BLaER1 (cell line): ENCODE measurements around the gene BID.

ENCODE experiments used
- H3K27ac ChIP-seq: shearing (Covaris generic); formaldehyde crosslinking; 2 replicates; pipeline ENCODE4 v1.8.1; 2022
- H3K27me3 ChIP-seq: shearing (Covaris generic); formaldehyde crosslinking; 2 replicates; pipeline ENCODE4 v1.8.1; 2022
- H3K36me3 ChIP-seq: shearing (Covaris generic); formaldehyde crosslinking; 2 replicates; pipeline ENCODE4 v1.8.1; 2022
- H3K4me1 ChIP-seq: shearing (Covaris generic); formaldehyde crosslinking; 2 replicates; pipeline ENCODE4 v1.8.1; 2022
- H3K4me2 ChIP-seq: shearing (Covaris generic); formaldehyde crosslinking; 2 replicates; pipeline ENCODE4 v1.8.1; 2022
- H3K4me3 ChIP-seq: shearing (Covaris generic); formaldehyde crosslinking; 2 replicates; pipeline ENCODE4 v1.8.1; 2022
- H3K9ac ChIP-seq: shearing (Covaris generic); formaldehyde crosslinking; 2 replicates; pipeline ENCODE4 v1.8.1; 2022
- H3K9me3 ChIP-seq: shearing (Covaris generic); formaldehyde crosslinking; 2 replicates; pipeline ENCODE4 v1.8.1; 2022
- H4K20me1 ChIP-seq: shearing (Covaris generic); formaldehyde crosslinking; 2 replicates; pipeline ENCODE4 v1.8.1; 2022
- Cebpa-rat ChIP-seq: shearing (Covaris generic); IDR thresholded peaks from 2 replicates; pipeline ENCODE4 v1.8.1; 2022

The BID gene

GRCh38 chr22:17761138-17761488 is 13.2 kb downstream of the BID start:
- Histone ChIP-seq H3K27me3 (no peaks in the 10 kb centered on the region), H3K4me3 (no peak overlapping the region), H3K4me1 (peaks cover 39% of the 10 kb centered on the region), H3K9me3 (no peaks in the 10 kb centered on the region), H3K4me2 (no peak overlapping the region), H3K27ac (no peak overlapping the region), H4K20me1 (peaks cover 95% of the 10 kb centered on the region), H3K36me3 (peaks cover 25% of the 10 kb centered on the region), H3K9ac (no peak overlapping the region)
- TF ChIP-seq Cebpa-rat: no peak

- TF ChIP-seq Cebpa-rat: no peak
- peaks cover 55% of the 10 kb centered on the region for H3K36me3 ChIP-seq
Measured at GRCh38 chr22:17754233-17754925, 19.9 kb downstream of the BID start.

GRCh38 chr22:17753401-17753989 is 20.8 kb downstream of the BID start:
- TF ChIP-seq Cebpa-rat: no peak

More at GRCh38 chr22:17754233-17754925, 19.9 kb downstream of the BID start:
- no peak overlapping the region for H3K4me2 ChIP-seq
- no peak overlapping the region for H3K9ac ChIP-seq
- no peak overlapping the region for H3K4me3 ChIP-seq
- H3K27me3 ChIP-seq: no peaks in the 10 kb centered on the region
- no peaks in the 10 kb centered on the region for H3K9me3 ChIP-seq
- H4K20me1 ChIP-seq: peaks cover 91% of the 10 kb centered on the region
- H3K4me1 ChIP-seq: peaks cover 13% of the 10 kb centered on the region
- no peak overlapping the region for H3K27ac ChIP-seq

GRCh38 chr22:17751596-17751995 is 22.7 kb downstream of the BID start:
- Histone ChIP-seq H3K4me2 (no peak overlapping the region), H3K9ac (no peak overlapping the region), H3K9me3 (no peaks in the 10 kb centered on the region), H4K20me1 (peaks cover 85% of the 10 kb centered on the region), H3K4me1 (peaks cover 19% of the 10 kb centered on the region), H3K27me3 (no peaks in the 10 kb centered on the region), H3K36me3 (peaks cover 63% of the 10 kb centered on the region), H3K27ac (0 out of 2 replicates have a peak overlapping the region, but pooled peaks have one; percentile 7), H3K4me3 (no peak overlapping the region)
- TF ChIP-seq Cebpa-rat: no peak

More at GRCh38 chr22:17753401-17753989, 20.8 kb downstream of the BID start:
- peak overlapping the region; percentile 41; the same call in 1 of the 2 replicates for H3K27ac ChIP-seq
- H3K4me3 ChIP-seq: no peak overlapping the region
- peak overlapping the region; percentile 24; the same call in 1 of the 2 replicates for H3K4me2 ChIP-seq
- H3K36me3 ChIP-seq: peaks cover 60% of the 10 kb centered on the region
- H3K9ac ChIP-seq: 0 out of 2 replicates have a peak overlapping the region, but pooled peaks have one; percentile 15
- H3K27me3 ChIP-seq: no peaks in the 10 kb centered on the region
- H4K20me1 ChIP-seq: peaks cover 91% of the 10 kb centered on the region
- H3K4me1 ChIP-seq: peaks cover 13% of the 10 kb centered on the region
- no peaks in the 10 kb centered on the region for H3K9me3 ChIP-seq

- H3K4me2 ChIP-seq: no peak overlapping the region
- peaks cover 86% of the 10 kb centered on the region for H4K20me1 ChIP-seq
- no peaks in the 10 kb centered on the region for H3K27me3 ChIP-seq
- H3K4me1 ChIP-seq: peaks cover 37% of the 10 kb centered on the region
- no peak overlapping the region for H3K9ac ChIP-seq
- H3K36me3 ChIP-seq: peaks cover 53% of the 10 kb centered on the region
- no peak for TF ChIP-seq Cebpa-rat
- H3K27ac ChIP-seq: no peak overlapping the region
- no peak overlapping the region for H3K4me3 ChIP-seq
- no peaks in the 10 kb centered on the region for H3K9me3 ChIP-seq
Measured at GRCh38 chr22:17749605-17750395, 24.5 kb downstream of the BID start.

- no peaks in the 10 kb centered on the region for H3K9me3 ChIP-seq
- no peaks in the 10 kb centered on the region for H3K27me3 ChIP-seq
- H3K27ac ChIP-seq: no peak overlapping the region
- no peak overlapping the region for H3K4me3 ChIP-seq
- peaks cover 86% of the 10 kb centered on the region for H4K20me1 ChIP-seq
- H3K4me2 ChIP-seq: no peak overlapping the region
- TF ChIP-seq Cebpa-rat: no peak
- peaks cover 42% of the 10 kb centered on the region for H3K4me1 ChIP-seq
- no peak overlapping the region for H3K9ac ChIP-seq
- H3K36me3 ChIP-seq: peaks cover 54% of the 10 kb centered on the region
Measured at GRCh38 chr22:17748555-17749353, 25.5 kb downstream of the BID start.

GRCh38 chr22:17746916-17747315 is 27.4 kb downstream of the BID start:
- peak overlapping the region; percentile 15; the same call in 1 of the 2 replicates for H3K4me2 ChIP-seq
- no peaks in the 10 kb centered on the region for H3K27me3 ChIP-seq
- H3K9ac ChIP-seq: no peak overlapping the region
- H3K36me3 ChIP-seq: peaks cover 61% of the 10 kb centered on the region
- H3K4me1 ChIP-seq: peaks cover 41% of the 10 kb centered on the region
- no peak for TF ChIP-seq Cebpa-rat
- H4K20me1 ChIP-seq: peaks cover 86% of the 10 kb centered on the region
- H3K4me3 ChIP-seq: no peak overlapping the region
- no peaks in the 10 kb centered on the region for H3K9me3 ChIP-seq
- no peak overlapping the region for H3K27ac ChIP-seq

- Histone ChIP-seq H3K27ac (peak overlapping the region; percentile 23; the same call in 1 of the 2 replicates), H3K36me3 (peaks cover 65% of the 10 kb centered on the region), H3K4me2 (peak overlapping the region; percentile 63), H3K9ac (0 out of 2 replicates have a peak overlapping the region, but pooled peaks have one; percentile 4), H3K27me3 (no peaks in the 10 kb centered on the region), H3K4me3 (no peak overlapping the region), H4K20me1 (peaks cover 80% of the 10 kb centered on the region), H3K9me3 (no peaks in the 10 kb centered on the region), H3K4me1 (peaks cover 41% of the 10 kb centered on the region)
- TF ChIP-seq Cebpa-rat: no peak
Measured at GRCh38 chr22:17744430-17744829, 29.8 kb downstream of the BID start.
